Liver (tissue), 3 donors: ENCODE measurements around the gene EVA1B.

ENCODE experiments used
- HNF4A ChIP-seq, 2 donors: conservative IDR thresholded peaks; 2 replicates each; pipeline ENCODE4 v1.6.1; 2016; ENCODE audit warnings: antibody characterized with exemption in 2 of 2, mild to moderate bottlenecking in 2 of 2
- TAF1 ChIP-seq: conservative IDR thresholded peaks from 2 replicates; pipeline ENCODE4 v1.6.1; 2016; ENCODE audit warnings: antibody characterized with exemption, mild to moderate bottlenecking
- YY1 ChIP-seq: IDR thresholded peaks from 2 replicates; pipeline ENCODE4 v1.6.1; 2016; ENCODE audit warnings: antibody characterized with exemption, mild to moderate bottlenecking
- TF ChIP-seq, protein P1 (sequence below): fragments of 150-350 bp; IDR thresholded peaks from 2 replicates; pipeline ENCODE4 v1.5.1; 2017; ENCODE audit warnings: improper control_type of control experiment, low read depth, low read length; ENCODE audit not compliant: missing input control
- TF ChIP-seq, protein P2 (sequence below): IDR thresholded peaks from 2 replicates; pipeline ENCODE4 v1.6.1; 2016; ENCODE audit warnings: antibody characterized with exemption
- TF ChIP-seq, protein P3 (sequence below): IDR thresholded peaks from 2 replicates; pipeline ENCODE4 v1.6.1; 2016; ENCODE audit warnings: antibody characterized with exemption
- donor health status: healthy.
- donor health status: healthy.

DNA sequence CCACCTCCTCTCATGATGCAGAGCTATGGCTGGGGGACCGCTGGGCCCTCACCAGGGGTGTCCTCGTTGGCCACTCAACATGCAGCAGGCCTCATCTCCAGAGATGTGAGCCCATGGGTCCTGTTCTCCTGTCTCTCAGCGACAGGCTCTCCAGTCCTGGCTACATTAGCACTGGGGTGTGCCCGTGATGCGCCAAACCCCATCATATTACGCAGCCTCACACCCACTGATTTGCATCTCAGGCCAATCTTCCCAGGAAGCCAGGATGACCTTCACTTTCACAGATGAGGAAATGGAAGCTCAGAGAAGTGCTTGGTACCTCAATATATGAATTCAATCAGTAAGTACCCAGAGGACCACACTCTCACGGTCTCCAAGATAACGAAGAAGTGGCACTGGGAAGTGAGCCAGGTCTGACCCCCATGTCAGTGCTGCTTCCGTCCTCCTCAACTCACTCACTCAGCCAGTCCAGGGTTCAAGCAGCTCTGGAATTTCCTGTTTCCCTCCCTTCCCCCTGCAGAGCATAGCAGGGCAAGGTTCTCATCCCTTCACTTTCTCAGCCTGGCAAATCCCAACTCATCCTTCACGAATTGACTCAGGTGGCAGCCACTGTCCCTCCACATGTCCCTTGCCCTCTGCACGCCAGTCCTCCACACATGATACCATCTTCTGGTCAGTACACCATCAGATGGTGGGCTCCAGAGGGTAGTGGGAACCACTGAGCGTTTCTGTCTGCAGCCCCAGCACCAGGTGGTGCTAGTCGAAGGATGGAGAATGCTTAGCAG, 28.9 kb upstream of the EVA1B start:
- no peak for TF ChIP-seq YY1
- TF ChIP-seq, protein P1, sequence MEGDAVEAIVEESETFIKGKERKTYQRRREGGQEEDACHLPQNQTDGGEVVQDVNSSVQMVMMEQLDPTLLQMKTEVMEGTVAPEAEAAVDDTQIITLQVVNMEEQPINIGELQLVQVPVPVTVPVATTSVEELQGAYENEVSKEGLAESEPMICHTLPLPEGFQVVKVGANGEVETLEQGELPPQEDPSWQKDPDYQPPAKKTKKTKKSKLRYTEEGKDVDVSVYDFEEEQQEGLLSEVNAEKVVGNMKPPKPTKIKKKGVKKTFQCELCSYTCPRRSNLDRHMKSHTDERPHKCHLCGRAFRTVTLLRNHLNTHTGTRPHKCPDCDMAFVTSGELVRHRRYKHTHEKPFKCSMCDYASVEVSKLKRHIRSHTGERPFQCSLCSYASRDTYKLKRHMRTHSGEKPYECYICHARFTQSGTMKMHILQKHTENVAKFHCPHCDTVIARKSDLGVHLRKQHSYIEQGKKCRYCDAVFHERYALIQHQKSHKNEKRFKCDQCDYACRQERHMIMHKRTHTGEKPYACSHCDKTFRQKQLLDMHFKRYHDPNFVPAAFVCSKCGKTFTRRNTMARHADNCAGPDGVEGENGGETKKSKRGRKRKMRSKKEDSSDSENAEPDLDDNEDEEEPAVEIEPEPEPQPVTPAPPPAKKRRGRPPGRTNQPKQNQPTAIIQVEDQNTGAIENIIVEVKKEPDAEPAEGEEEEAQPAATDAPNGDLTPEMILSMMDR: no peak
- TF ChIP-seq, protein P2, sequence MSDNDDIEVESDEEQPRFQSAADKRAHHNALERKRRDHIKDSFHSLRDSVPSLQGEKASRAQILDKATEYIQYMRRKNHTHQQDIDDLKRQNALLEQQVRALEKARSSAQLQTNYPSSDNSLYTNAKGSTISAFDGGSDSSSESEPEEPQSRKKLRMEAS: no peak
- no peak for TF ChIP-seq TAF1
- TF ChIP-seq HNF4A (conservative IDR thresholded peaks at IDR 0.05): no peak
- TF ChIP-seq, protein P3, sequence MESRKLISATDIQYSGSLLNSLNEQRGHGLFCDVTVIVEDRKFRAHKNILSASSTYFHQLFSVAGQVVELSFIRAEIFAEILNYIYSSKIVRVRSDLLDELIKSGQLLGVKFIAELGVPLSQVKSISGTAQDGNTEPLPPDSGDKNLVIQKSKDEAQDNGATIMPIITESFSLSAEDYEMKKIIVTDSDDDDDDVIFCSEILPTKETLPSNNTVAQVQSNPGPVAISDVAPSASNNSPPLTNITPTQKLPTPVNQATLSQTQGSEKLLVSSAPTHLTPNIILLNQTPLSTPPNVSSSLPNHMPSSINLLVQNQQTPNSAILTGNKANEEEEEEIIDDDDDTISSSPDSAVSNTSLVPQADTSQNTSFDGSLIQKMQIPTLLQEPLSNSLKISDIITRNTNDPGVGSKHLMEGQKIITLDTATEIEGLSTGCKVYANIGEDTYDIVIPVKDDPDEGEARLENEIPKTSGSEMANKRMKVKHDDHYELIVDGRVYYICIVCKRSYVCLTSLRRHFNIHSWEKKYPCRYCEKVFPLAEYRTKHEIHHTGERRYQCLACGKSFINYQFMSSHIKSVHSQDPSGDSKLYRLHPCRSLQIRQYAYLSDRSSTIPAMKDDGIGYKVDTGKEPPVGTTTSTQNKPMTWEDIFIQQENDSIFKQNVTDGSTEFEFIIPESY: no peak
